Ishikawa (cell line): ENCODE measurements around the gene MTUS2.

Experiments
- CEBPB ChIP-seq: IDR thresholded peaks from 2 replicates; pipeline ENCODE4 v1.6.1; 2012
- EP300 ChIP-seq: IDR thresholded peaks from 2 replicates; pipeline ENCODE4 v1.6.1; 2012; ENCODE audit warnings: borderline replicate concordance
- RAD21 ChIP-seq: IDR thresholded peaks from 2 replicates; pipeline ENCODE4 v1.6.1; 2012; ENCODE audit warnings: low read depth
- REST ChIP-seq: IDR thresholded peaks from 2 replicates; pipeline ENCODE4 v1.6.1; 2012; ENCODE audit warnings: low read depth, mild to moderate bottlenecking
- TAF1 ChIP-seq: IDR thresholded peaks from 2 replicates; pipeline ENCODE4 v1.6.1; 2012; ENCODE audit warnings: low read depth, mild to moderate bottlenecking
- TCF12 ChIP-seq: IDR thresholded peaks from 2 replicates; pipeline ENCODE4 v1.6.1; 2012; ENCODE audit warnings: low read depth
- ZBTB7A ChIP-seq: IDR thresholded peaks from 2 replicates; pipeline ENCODE4 v1.6.1; 2012; ENCODE audit warnings: low read depth

DNA sequence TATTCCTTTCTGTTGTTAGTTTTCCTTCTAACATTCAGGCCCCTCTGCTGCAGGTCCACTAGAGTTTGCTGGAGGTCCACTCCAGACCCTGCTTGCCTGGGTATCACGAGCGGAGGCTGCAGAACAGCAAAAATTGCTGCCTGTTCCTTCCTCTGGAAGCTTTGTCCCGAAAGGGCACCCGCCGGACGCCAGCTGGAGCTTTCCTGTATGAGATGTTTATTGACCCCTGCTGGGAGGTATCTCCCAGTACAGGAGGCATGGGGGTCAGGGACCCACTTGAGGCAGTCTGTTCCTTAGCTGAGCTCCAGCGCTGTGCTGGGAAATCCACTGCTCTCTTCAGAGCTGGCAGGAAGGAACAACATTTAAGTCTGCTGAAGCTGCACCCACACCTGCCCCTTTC is 516.2 kb downstream of the MTUS2 start:
- no peak for TF ChIP-seq REST
- TF ChIP-seq EP300, result no peak
- TF ChIP-seq TAF1, result no peak
- no peak for TF ChIP-seq TCF12
- TF ChIP-seq RAD21, result no peak
- no peak for TF ChIP-seq ZBTB7A
- TF ChIP-seq CEBPB, result no peak
